GM18520 (cell line): ENCODE measurements around the gene ARHGAP19.

Experiments used
- ATAC-seq: cut with Tn5 transposase; IDR thresholded peaks from one replicate; pipeline ENCODE4 v1.9.1; 2021; ENCODE audit not compliant: unreplicated experiment

Gene ARHGAP19, protein sequence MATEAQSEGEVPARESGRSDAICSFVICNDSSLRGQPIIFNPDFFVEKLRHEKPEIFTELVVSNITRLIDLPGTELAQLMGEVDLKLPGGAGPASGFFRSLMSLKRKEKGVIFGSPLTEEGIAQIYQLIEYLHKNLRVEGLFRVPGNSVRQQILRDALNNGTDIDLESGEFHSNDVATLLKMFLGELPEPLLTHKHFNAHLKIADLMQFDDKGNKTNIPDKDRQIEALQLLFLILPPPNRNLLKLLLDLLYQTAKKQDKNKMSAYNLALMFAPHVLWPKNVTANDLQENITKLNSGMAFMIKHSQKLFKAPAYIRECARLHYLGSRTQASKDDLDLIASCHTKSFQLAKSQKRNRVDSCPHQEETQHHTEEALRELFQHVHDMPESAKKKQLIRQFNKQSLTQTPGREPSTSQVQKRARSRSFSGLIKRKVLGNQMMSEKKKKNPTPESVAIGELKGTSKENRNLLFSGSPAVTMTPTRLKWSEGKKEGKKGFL

DNA sequence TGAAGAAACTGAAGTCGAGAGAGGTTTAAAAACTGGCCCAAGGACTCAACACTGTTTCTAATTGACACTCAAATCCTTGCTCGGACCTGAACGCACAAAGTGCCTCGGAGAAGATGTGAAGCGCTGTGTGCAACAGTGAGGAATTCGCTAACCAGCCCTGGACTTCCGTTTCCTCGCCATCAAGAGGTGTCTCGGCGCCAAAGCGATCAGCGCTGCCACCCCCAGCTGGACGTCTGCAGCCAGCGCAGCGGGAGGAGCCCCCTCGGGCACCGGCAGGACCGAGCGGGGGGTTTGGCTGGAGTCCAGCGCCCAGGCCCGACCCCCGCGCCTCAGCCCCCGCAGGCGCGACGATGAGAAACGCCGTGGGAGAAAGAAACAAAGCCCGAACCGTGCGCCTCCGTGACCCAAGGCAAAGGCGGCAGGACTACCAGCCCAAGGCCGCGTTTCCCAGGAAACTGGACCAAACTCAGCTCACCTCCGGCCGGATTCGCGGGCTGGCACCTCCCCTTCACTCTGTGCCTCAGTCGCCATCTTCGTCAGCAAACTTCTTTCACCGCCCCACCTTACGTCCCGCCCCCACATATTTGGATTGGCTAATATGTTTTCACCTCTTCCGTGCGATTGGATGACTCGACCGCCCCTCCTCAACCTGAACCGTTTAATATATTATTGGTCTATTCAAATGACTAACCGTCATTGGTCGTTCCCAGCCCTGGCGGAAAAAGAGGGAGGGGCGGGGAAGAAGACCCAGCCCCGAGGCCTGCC is at the start of gene ARHGAP19:
Gene ARHGAP19, minus strand, starts transcription at position 541 of the 765 bp plus-strand sequence. Its CDS starts 10 bp downstream, at position 531.
- peak; percentile 90 for ATAC-seq

DNA sequence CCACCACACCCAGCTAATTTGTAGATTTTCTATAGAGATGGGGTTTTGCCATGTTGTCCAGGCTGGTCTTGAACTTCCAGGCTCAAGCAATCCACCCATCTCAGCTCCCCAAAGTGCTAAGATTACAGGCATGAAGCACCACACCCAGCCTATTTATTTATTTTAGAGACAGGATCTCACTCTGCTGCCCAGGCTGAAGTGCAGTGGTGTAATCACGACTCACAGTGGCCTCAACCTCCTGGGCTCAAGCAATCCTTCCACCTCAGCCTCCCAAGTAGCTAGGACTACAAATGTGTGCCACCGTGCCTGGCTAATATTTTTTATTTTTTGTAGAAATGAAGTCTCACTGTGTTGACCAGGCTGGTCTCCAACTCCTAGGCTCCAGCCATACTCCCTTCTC is 49.0 kb upstream of the ARHGAP19 start:
- ATAC-seq: no peak

DNA sequence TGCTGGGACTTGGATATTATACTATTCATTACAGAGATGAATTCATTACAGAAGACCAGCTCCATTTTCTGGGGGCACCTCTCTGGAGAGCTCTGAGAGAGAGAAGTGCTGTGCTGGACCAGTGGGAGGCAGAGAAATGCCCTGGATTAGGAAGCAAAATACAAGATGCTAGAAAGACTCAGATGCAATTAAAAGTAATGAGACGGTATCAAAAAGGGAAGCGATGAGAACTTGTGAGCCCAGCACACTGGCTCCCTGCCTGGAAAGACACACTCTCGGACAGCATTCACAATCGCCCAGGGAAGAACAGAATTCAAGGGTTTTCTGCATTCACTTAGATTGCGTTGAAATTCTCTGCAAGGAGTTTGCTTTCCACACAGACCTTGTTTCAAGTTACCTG is 45.6 kb upstream of the ARHGAP19 start:
- ATAC-seq: no peak

DNA sequence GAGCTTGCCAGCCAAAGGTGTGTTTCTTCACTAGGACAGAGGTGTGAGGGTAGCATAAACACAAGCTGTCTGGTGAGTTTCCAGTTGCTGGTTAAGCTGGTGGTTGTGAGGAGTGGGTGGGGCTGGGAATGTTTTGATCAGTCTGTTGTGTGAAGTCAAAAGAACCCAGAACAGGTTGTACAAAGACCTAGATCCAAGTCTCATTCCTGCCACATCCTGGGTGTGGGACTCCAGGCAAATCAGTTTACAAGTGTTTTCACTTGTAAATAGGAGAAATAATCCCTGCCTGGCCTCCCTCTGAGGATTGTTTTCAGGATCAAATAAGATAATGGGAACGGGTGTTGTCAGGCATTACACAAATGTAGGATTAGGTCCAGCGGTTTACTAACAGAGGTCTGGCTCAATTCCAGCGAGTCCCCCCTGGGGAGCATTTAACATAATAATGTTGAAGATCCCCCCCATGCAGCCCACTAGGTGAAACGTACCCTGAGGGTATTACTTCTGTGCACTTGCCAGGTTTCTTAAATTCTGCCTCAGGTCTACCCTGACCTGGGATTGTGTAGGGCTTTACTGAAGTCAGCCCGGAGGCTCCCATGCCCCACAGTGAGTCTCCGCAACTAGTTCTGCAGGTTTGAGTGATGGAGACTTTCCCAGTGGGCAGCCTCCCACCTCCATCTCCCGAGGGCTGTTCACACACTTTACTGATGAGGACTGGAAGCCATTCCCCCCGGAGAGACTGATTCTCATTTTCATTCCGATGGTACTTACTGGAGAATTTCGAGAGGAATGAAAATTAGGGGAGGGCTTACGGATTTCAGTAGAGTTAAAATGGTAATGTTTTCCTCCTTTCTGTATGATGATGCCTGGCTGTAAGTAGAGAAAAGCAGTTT is 44.8 kb upstream of the ARHGAP19 start:
- no peak for ATAC-seq

DNA sequence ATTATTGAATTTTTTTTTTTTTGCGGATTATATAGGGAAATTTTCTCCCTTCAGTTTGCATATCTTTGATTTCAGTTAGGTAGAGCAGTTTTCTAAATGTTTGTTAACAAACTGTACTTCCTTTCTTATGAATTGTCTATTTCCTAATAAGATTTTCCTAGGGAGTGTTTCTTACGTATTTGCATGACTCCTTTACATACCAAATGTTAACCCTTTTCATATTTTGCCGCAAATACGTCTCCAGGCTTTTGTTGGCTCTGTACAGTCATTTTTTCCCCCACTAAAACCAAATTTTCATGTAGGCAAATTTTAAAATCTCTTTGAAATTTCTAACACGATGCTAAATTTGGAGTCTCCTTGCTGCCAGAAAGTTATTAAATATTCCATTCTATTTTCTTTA is 44.0 kb upstream of the ARHGAP19 start:
- ATAC-seq: no peak

DNA sequence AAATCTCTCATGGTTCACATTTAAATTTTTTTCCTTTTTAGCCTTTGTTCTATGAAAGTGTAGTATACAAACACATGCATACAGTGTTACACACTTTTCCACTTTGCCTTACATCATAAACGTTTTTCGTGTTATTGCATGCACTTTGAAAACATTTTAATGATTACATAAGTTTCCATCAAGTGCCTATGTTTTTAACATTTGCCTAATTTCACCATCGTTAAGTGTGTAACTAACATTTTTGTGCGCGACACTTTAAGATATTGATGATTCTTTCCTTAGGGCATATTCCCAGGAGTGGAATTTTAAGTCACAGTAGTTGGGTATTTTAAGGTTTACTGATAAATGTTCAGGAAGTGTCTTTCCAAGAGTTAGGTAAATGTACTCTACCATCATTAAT is 43.6 kb upstream of the ARHGAP19 start:
- ATAC-seq: no peak

DNA sequence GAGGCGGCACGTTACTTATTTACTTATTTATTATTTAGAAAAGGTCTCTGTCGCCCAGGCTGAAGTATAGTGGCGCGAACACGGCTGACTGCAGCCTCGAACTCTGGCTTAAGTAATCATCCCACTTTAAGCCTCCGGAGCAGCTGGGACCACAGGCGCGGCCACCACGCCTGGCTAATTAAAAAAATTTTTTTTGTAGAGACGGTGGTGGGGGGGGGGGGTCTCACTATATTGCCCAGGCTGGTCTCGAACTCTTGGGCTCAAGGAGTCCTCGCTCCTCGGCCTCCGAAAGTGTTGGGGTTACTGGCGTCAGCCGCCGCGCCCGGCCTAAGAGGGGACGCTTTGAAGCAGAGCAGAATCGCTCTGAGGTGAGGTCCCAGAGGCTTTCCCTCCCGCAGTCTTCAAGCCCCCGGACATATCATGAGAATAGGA is 42.8 kb upstream of the ARHGAP19 start:
- no peak for ATAC-seq

DNA sequence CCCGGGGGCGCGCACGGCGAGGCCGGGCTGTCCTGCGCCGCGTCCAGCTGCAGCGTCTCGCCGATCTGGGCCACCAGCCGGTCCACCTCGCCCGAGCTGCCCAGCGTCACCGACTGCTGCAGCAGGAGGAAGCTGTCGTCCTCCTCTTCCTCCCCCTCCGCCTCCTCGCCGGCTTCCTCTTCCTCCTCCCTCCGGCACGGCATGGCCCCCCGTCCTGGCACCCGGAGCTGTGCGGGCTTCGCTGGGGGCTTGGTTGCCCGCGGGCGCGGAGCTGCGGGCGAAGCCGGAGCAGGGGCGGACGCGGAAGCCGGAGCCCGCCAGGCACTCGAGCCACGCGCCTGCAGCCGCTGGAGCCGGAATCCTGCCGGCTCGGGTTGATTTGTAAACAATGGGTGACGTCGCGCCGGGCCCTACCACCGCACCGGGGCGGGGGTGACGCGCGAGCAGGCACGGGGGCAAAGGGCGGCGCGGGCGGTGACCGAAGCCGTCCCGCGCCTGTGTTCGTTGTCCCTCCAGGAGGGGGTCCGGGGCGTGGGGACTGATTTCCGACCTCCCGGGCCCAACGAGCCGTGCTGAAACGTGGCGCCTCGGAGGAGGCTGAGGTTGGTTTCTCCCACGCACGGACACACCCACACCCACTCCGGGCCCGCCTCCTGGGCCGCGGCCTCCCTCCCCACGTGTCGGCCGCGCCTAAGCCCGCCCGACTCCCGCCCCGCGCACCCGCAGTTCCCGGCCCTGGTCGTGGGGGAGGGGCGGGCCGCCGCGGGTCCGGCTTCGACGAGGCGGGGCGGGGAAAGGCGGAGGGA is 42.1 kb upstream of the ARHGAP19 start, which contains the start of gene FRAT2:
Gene FRAT2, minus strand, starts transcription at position 360 of the 806 bp plus-strand sequence. Its CDS starts 157 bp downstream, at position 203.
- ATAC-seq: peak; percentile 71

DNA sequence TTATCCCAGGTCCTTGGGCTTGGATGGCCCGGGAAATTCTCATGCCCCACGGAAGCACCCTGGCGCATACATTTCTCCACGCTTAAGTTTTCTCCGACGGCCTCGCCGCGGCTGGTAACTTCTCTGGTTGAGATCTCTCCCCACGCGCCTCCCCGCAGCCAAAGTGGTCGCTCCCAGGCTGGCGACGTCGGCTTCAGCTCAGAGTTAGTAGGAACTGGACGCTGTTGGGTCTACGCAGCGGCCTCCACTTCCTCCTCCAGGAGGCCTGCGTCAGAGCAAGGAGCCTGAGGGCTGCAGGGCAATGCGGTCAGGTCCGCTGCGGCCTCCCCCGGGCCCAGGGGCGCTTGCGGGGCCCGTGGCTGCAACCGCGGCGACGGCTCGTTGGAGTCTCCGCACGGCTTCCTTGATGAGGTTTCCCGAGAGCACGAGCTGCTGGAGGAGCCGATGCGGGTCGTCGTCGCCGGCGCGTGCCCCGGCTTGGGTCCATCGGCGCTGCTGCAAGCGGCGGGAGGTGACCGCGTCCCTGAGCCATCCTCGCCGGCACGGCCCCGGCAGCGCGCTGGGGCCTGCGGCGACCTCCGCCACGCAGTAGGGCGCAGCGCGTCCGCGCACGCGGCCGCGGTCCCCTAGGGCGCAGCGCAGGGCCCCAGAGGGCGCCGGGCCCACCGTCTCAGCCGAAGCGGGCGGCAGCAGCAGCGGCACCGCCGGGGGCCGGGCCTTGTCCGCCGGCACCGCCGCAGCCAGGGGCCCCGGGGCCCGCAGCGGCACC is 41.3 kb upstream of the ARHGAP19 start:
- peak; percentile 6 for ATAC-seq

DNA sequence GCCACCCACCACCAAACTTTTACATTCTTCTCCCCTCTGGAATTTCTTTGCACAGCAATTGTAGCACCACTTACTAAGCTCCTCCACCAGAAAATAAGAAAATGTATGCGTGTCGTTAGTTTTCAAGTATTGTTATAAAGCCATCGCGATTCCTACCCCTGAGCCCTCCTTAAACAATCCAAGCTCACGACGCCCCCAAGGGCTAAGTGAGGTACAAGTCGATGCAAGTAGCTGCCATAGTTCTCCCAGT is 40.8 kb upstream of the ARHGAP19 start:
- no peak for ATAC-seq

DNA sequence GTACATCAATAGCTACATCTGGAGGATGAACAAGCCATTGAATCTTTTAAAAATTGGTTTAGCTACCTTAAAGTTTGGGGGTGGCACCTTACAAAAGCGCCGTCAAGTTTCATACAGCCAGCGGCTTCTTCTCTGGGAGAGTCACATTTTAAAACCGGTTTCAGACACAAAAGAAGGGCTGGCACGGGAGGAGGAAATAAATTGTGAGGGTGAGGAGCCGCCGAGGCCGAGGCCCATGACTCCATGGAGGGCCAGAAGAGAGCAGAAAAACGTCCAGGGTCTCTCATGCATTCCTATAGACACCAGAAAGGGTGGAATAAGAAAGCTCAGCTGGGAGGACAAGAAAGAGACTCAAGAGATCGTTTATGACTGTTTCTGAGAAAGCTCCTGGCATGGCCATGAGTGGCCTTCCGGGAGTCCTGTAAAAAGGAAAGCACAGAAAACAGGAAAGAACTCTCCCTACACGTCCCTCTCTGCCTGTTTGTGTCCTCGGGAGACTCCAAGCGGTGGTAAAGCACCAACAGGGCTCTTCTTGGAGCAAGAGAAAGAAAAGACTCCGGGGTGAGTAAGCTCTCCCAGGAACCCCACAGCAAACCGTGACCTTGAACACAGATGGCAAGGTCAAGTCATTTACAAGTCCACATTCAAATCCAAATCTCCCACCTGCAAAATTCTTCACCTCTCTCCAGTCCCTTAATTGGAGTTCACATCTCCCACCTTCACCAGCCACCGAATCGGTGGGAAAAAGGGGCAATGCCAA is 40.3 kb upstream of the ARHGAP19 start:
- ATAC-seq: no peak

DNA sequence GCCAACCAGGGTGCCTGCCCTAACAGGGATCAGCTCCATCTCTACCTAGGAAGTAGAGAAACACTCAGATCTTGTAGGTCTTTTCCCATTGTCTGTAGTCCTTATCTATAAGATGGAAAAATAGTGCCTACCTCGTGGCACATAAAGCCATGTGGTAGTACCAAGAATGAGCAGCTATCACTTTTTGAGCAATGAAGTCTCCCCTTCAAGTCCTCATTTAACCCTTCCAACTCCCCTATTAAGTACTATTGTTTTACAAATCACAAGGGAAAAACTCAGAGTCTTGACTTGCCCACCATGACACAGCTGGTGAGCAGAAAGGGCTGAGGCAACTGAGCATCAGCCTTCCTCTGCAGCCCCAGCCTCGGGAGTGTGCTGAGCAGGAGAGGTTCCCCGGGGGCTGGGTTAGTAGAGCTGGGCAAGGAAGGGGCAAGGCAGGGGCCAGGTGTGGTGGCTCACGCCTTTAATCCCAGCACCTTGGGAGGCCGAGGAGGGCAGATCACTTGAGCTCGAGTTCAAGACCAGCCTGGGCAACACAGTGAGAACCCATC is 38.8 kb upstream of the ARHGAP19 start:
- no peak for ATAC-seq

DNA sequence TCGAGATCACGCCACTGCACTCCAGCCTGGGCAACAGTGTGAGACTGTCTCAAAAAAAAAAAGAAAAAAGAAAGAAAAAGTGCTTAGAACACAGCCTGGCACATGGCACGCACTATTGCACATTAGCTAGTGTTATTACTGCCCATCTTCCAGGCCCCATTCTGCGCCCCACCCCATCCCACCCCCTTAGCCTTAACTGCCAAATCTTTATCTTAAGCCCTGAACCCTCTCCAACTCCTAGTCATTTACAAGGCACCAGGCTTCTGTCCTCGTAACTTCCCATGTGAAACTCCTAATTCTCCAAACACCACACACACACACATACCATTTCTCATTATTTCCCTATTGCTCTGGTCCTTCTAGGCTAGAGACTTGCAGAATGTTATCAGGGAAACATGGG is 37.3 kb upstream of the ARHGAP19 start:
- ATAC-seq: no peak

DNA sequence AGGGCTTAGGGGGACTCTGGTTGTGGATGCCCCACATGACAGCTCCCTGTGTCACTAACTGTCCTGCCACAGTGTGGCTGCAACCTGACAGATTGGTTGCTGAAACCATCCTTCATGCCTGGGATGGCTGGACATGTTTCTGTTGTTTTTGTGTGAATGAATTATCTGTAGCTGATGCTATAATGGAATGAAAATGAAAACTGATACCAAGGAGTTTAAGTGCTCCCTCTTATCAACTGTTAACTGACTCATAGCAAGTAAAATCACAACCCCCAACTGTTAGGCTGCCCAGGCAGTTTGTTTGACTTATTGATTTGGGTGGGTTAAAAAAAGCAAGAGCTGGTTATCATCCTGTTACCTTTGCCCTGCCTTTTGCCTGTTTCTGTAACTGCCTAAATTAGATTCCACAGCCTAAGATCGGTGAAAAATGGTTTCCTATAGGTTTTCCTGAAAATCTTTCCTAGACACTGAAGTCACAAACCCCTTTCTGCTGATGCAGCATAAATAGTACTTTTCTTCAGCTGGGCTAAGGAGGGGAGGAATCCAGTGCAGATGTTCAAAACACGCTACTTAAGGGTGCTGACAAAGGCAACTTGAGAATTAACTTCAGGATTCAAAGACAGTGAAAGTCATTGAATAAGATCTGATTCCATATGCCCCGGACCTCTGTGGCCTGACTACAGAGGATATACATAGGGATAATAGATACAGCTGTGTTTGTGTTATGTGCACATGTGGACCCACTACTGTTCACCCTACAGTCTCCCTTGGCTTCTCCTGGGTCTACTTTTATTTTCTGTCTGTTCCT is 36.4 kb upstream of the ARHGAP19 start:
- no peak for ATAC-seq

DNA sequence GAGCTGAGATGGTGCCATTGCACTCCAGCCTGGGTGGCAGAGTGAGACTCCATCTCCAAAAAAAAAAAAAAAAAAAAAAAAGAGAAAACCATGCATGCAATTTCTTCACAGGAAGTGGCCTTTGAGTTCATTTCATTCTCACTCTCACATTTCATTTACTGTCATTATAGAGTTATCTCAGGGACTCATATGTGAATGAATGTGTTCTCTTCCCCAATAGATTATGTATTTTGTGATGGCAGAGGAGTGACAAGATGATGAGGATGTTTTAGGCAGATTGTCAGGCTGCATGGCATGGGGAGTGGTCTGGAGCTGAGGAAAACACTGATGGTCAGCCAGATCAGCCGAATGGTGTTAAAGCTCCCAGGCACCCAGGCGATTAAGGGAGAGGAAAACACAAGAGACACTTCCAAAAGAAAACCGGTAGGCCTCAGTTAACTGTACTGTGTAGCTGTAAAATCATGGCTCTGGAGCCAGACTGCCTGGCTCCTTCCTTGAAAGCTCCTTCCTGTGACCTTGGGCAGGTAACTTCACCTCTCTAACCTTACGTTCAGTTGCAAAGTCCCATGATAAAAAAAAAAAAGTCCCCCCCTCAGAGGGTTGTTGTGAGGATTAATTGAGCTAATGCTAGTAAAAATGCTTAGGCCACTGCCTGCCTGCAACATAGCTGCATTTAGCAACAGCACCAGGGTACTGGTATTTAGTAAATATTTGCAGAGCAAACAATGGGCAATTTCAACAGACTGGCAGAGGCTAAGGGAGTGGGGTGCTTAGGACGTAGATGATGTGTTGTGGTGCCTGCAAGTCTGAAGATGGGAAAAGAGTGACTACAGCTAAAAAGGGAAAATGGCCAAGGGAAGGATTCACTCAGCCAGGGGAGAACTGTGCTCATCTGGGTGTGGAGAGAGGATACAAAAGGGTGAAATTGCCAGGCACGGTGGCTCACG is 35.2 kb upstream of the ARHGAP19 start:
- no peak for ATAC-seq

DNA sequence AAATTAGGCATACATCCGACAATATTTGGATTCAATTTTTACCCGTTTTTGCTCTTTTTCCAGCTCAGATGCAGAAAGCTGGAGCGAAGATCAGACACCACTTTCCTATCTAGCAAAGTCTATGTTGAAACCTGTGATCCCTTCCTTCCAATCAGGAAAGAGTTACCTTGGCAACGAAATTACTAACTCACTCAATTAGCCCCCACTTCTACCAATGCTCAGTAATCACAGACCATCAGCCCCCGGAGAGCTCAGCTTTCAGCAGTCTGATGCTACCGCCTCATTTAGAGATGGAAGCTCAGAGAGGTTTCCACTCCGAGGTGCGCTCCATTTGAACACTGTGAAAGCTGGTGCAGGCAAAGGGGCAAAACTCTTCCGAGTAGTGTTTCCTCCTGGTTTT is 33.3 kb upstream of the ARHGAP19 start:
- ATAC-seq: no peak

DNA sequence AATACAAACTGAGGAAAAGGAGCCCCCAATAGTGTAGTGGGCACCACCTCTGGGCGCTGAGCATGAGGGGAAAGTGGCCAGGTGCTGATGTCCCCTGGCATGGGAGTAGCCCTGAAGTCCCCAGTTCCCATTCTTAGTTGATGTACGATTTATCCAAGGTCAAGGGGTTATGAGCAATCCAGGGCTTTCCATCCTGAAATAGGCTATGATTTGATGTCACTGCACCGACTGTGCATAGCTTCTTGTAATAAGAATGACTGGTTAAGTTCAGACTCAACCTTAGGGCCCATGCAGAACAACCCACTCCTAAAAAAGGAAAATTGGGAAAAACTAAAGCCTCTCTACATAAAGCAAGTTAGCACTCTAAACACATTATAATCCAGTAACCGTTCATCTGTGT is 31.1 kb upstream of the ARHGAP19 start:
- ATAC-seq: no peak
